Fibroblast of pulmonary artery (primary cell): ENCODE data around the gene NRG2.

Source experiments
- DNase-seq: peaks from one replicate; pipeline ENCODE4 v3.0.0-alpha.2; 2010; ENCODE audit warnings: low read depth
- H3K4me3 ChIP-seq: replicated peaks from 2 replicates; pipeline ENCODE4 v1.5.1; 2011; ENCODE audit warnings: low read depth, mild to moderate bottlenecking, control low read depth, low read length, moderate library complexity
- TF ChIP-seq, protein P1 (sequence below): IDR thresholded peaks from 2 replicates; pipeline ENCODE4 v1.5.1; 2011; ENCODE audit warnings: mild to moderate bottlenecking, control low read depth, low read length, inconsistent platforms; ENCODE audit errors: missing control alignments

NRG2 gene

DNA sequence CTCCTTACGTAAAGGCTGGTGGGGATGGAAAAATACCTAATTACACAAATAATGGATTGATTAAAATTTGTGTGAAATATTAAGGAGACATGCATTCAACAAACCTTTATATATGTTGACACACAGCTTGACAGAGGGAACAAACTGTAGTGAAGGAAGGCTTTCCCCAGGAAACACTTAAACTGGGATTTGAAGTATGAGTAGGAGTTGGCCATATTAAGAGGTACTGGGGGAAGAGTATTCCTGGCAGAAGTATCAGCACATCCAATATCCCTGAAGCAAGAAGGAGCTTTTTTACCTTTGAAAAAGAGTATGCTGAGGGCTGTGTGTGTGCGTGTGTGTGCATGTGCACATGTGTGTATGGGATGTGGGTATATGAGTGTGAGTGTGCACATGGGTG, 136.4 kb downstream of the NRG2 start:
- no peak overlapping the region for H3K4me3 ChIP-seq
- DNase-seq, result no peak
- TF ChIP-seq, protein P1, sequence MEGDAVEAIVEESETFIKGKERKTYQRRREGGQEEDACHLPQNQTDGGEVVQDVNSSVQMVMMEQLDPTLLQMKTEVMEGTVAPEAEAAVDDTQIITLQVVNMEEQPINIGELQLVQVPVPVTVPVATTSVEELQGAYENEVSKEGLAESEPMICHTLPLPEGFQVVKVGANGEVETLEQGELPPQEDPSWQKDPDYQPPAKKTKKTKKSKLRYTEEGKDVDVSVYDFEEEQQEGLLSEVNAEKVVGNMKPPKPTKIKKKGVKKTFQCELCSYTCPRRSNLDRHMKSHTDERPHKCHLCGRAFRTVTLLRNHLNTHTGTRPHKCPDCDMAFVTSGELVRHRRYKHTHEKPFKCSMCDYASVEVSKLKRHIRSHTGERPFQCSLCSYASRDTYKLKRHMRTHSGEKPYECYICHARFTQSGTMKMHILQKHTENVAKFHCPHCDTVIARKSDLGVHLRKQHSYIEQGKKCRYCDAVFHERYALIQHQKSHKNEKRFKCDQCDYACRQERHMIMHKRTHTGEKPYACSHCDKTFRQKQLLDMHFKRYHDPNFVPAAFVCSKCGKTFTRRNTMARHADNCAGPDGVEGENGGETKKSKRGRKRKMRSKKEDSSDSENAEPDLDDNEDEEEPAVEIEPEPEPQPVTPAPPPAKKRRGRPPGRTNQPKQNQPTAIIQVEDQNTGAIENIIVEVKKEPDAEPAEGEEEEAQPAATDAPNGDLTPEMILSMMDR, result no peak

DNA sequence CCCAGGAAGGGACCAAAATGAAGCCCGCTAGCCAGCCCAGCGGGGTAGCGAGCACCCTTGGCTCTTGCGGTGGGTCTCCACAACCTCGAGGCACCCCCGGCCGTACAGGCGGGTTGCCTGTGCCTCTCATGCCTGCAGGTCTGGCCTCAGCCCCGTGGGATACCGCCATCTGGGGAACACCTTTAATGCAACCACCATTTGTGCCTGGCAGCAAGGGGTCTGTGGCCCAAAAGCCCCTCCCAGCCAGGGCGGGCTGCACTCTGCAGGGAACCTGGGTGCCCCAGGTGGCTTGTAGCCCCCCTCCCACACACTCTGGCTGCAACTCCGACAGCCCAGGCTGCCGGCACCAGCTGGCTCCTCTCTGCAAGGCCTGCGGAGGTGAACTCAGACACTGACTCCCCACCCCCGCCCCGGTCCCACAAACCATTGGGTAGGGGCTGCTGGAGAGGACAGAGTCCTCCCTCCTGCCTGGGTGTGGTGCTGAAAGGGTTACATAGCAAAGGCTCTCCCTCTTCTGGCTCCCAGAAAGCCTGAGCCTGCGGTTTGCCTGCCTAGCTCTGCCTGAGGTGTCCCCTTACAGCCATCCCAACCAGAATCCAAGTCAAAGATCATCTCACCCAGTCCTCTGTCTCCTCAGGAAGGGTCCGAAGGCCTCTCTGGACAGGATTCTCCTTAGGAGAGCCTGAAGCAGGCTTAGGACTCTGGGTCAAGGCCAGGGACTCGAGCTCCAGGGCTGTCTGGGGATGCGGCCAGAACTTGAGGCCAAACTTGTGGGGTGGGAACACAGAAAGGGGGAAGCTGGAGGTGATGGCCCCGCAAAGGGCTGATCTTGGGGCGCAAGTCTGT, 138.1 kb downstream of the NRG2 start:
- H3K4me3 ChIP-seq, result no peak overlapping the region
- DNase-seq, result no peak

DNA sequence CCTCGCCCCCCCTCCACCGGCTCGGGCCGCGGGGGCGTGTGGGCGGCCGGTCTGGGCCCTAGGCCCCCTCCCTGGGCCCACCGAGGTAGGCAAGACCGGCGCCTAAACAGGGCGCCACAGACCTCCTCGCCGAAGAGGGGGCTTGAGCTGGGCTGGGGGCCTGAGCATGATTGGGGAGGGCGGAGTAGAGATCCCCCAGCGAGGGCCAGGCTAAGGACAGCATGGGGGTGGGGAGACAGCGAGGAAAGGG, 138.6 kb downstream of the NRG2 start:
- TF ChIP-seq, protein P1, result no peak
- DNase-seq, result no peak
- H3K4me3 ChIP-seq, result no peak overlapping the region

More for the DNA sequence above, 138.1 kb downstream of the NRG2 start:
- TF ChIP-seq, protein P1, result no peak

DNA sequence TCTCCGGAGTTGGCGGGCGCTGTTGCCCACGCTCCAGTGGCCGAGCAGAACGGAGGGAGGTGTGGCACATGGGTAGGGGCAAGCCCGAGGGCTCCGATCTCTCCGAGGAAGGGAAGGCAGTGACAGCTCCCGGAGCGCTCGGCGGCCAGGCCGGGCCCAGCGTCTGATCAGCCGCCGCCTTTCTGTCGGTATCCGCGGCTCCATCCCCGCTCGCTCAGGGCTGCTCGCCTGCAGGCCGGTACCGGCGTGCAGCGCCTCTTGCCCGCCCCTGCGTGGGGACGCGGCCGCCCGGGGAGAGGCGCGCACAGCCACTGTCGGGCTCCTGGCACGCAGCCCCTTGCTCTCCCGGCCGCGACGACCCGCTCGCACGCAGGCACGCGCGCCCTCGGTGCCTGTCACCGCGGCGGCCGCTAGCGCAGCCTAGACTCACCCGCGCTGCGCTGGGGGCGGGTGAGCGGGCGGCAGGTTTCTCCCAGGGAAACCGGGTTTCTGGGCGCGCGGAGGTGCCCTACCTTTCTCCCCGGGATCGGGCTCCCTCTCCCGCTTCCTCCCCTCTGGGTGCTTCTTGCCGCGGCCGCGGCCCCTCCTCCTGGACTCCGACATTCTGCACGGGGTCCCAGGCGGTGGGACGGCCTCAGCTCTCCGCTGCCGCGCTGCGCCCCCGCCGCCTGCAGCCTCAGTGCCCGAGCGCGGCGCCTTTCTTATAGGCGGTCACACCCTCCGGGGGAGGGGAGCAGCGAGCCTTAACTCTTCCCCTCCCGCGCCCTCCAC, 139.1 kb downstream of the NRG2 start:
- H3K4me3 ChIP-seq, result no peak overlapping the region
- DNase-seq, result no peak
- TF ChIP-seq, protein P1, result no peak

DNA sequence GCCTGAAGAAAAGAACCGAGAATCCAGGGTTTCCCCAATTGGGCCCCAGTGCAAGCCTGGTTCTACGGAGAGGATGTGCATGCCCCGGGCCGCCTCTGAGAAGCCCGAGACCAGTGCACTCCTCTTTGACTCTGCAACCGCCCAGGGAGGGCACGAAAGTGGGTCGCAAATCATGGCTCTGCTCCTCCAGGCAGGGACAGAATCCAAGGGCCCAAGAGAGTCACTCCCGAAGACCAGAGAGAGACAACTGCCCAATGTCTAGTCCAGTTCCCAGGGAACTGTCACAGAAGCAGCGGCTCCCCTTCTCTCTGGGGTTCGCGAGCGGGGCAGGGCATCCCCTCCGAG, 139.7 kb downstream of the NRG2 start:
- H3K4me3 ChIP-seq, result no peak overlapping the region

DNA sequence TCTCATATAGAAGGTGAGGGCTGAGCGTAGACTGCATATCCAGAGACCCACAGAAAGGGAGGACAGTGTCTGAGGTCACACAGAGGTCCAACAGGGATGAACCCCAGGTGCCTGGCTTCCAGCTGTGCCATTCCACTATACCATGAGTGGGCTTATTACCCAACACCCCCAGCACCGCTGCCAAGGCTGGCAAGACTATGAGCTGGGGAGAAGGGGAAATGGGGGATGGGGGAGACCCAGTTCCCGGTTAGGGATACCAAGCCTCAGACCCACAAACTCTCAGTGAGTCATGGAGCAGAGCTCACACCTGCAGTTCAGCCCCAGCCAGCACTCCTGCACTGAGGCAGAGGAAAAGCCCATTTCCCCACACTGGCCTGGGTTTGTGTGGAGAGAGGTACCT, 141.1 kb downstream of the NRG2 start:
- TF ChIP-seq, protein P1, result no peak
- no peak overlapping the region for H3K4me3 ChIP-seq
- DNase-seq, result no peak

More for the DNA sequence above, 139.7 kb downstream of the NRG2 start:
- TF ChIP-seq, protein P1, result no peak
- DNase-seq, result no peak
